NCI-H446 (cell line): ENCODE measurements around the gene CSNK1D.
"Not testable (repeated sequence)": the region's sequence is repeated elsewhere in the genome, so short reads cannot be mapped to it uniquely, and the experiment has no call there.

Source experiments
- DNase-seq, 2 experiments: peaks; one replicate each; lab custom pipeline; 2025; lab: John Stamatoyannopoulos, UW

CSNK1D gene

GRCh38 chr17:82215095-82215971 is 58.2 kb downstream of the CSNK1D start:
- DNase-seq, result no peak

DNA sequence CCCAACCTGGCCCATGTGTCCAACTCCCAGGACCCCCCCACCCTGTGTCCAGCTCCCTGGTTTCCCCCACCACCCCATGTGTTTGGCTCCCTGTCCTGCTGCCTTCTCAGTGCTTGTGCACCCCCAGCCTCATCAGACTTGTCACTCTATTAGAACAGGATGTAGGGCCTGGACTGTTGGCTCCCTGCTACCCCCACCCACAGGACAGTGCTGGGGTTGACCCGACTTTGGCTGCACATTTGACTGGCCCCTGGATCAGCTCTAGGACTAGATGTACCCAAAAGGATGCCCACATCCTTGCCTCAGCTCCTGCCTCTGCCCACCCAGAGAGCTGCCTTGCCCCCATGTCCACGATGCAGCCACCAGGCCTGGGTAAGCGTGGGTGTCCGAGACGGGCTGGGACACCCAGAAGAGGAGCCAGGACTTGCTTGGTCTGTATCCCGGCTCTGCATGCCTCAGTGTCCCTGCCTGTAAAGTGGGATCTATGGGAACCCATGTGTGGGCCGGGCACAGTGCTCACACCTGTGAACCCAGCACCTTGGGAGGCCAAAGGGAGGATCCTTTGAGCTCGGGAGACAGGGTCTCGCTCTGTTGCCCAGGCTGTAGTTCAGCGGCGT is 59.4 kb downstream of the CSNK1D start:
- no peak for DNase-seq

DNA sequence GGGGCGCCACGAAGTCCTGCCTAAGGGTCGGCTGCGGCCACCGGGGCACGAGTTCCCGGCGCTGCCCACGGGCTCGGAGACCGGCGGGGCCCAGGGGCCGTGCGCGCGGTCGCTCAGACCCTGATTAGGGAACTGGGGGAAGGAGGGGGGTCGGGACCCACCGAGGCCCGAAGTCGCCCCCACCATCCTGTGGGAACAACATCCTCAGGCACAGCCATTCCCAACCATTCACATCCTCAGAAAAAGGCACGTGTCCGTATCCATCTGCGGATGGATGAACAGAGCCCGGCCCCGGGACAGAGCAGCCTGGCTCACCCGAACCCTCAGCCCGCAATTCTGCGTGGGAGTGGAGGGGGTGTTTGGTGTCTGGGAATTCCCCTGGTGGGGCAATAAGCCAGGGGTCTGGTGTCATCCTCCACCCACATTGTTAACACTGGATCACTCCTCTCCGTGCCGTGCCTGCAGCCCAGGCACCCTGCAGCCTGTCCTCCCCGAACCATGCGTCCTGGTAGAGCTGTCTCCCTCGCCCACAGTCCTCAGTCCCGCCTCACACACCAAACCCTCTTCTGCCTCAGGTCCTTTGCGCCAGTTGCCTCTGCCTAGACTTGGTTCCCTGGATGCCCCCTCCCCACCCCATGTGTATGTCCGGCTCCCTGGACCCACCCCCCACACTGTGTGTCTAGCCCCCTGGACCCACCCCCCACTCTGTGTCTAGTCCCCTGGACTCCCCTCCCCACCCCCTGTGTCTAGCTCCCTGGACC is 60.1 kb downstream of the CSNK1D start:
- DNase-seq, result peak in 1 of 2 experiments; percentile 65

DNA sequence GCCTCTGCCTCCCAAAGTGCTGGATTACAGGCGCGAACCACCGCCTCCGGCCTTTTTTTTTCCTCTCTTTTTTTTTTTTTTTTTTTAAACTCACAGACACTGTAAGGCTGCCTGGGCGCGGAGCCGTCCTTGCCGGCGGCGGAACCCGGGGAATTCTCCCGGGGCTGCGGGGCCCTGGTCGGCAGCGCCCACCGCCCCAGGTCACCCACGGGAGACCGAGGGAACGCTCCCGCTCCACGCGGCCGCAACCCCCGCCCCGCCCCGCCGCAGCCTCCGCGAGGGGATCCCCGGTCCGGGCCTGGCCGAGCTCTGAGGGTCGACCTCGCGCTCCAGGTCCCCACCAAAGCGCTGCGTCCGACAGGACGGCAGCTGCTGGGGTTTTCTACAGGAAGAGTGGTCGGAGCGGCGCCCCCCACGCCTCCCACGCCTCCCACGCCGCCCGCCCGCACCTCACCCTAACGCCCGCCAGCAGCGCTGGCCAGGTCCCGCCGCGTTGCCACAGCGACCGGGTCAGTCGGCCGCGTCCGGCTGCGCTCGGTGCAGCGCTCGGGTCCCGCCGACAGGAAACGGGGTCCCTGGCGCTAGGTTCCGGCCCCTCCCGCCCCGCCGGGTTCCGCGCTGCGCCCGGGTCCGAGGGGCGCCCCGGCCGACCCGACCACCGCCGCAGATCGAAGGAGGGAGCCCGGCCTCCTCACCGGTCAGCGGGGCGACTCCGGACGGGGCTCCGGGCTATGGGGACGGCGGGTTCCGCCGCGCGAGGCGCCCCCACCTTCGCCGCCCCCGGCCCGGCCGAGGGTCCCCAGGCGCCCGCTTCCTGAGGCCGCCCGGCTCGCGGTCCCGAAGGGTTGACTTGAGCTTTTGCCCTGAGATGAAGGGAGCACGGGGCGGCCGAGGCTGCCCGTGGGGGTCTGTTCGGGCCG is 60.9 kb downstream of the CSNK1D start, which contains the start of gene CCDC57:
TSS of gene CCDC57 (minus strand) at position 512 of the 920 bp plus-strand sequence. CDS start 10,898 bp downstream, outside the sequence.
- DNase-seq, result peak in 1 of 2 experiments; percentile 85

DNA sequence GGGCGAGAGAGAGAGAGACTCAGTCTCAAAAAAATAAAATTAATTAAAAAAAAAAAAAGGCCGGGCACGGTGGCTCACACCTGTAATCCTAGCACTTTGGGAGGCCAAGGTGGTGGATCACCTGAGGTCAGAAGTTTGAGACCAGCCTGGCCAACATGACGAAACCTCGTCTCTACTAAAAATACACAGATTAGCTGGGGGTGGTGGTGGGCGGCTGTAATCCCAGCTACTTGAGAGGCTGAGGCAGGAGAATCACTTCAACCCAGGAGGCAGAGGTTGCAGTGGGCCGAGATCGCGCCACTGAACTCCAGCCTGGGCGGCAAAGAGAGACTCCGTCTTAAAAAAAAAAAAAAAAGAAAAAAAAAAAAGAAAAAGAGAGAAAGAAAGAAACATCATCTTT is 62.8 kb downstream of the CSNK1D start:
- not testable (repeated sequence) for DNase-seq

- DNase-seq, result peak; percentile 49 to 89
These were observed 67.6 kb downstream of the CSNK1D start for GRCh38 chr17:82205720-82206508.

DNA sequence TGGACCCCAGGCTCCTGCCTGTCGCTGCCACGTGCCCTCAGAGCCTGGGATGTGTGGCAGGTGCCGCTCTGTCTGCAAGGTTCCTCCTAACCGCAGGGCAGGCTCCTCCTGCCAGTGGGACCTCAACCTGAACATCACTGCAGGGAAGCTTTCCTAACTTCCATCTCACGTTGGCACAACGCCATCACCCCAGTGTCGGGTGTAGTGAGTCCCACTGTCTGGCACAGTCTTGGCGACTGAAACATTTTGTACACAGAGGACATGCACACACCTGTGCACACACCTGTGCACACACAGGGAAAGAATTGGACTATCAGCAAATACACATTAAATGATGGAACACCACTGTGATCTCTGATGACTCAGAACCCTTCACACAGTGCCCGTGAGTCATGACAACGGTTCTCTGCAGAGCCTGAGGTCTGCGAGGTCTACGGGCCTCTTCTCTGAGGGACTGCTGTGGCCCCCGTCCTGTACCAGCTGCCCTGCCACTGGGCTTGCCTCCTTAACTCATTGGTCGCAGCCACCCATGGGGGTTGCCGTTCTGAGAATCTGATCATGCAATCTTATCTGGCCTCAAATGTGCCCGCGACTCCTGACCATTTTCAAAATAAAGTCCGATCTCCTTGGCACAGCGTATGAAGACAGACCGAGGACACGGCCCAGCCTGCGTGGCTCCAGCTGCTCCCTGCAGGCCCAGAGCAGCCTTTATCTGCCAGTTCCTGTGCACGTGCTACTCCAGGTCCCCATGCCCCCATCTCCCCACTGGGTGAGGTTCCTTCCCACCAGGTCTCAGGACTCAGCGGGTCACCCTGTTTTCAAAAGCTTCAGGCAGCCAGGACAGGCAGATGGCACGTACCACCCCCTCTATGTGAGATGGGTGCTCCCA is 68.4 kb downstream of the CSNK1D start:
- no peak for DNase-seq

DNA sequence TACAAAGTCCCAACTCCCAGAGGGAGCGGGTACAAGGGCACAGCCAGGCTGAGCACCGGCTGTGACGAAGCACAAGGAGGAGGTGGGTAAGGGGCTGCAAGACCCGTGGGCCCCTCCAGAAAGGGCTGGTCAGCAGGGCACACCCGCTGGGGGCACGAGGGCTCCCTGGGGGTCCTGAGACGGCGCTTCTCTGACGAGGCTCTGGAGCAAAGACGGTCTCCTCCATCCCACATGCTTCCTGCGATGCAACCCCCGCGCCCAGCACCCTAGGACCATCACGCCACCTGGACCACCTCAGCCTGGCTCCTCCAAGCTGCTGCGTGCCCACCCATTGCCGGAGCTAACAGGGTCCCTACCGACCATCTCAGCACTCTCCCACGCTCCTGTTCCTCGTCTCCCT is 69.6 kb downstream of the CSNK1D start:
- DNase-seq, result no peak

- DNase-seq, result no peak
These were observed 70.5 kb downstream of the CSNK1D start for GRCh38 chr17:82202981-82203380.

DNA sequence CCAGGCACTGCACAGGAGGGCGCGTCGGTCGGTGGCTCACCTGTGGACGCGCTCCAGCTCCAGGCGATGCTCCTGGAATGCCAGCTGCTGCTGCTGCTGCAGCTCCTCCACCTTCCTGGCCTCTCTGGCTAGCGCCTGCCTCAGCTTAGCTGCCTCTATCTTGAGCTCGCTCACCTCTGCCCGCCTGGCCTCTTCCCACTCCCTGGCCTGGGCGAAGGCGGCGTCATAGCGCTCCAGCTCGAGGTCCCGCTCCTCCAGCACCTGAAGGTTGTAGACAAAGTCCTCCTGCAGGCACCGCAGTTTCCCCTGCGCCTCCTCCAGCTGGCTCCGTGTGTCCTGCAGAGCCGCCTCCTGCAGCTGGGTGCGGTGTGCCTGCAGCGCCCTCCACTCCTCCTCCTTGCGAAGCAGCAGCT is 72.0 kb downstream of the CSNK1D start:
- no peak for DNase-seq

DNA sequence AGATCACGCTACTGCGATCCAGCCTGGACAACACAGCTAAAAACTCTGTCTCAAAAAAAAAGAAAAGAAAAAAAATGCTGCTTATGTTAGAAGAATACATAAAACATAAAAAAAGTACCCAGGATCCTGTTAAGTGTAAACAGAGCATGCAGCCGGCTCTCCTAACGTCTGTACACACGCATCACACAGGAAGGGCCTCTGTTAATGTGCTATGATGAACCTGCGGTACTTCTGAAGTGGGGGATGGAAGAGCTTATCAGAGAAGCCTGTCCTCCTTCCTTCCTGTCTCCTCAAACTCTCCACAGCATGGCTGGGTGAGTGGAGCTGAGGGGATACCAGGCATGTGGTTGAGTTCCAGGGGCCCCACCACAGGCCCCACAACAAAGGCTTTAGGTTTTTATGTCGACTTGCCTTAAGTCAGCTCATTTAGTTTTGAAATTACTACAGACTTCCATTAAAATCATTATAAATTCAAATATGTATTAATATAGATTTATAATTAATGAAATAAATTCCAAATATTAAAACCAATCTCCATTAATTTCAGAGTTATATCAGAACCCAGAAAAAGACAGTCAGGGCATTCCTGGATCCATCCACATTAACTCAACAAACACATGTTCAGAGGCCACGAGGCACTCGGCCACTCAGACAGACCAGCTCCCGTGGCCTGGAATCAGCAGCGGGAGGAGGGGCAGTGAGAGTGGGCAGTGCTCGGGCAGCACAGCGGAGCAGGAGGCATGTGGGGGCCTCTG is 72.6 kb downstream of the CSNK1D start:
- DNase-seq, result no peak

GRCh38 chr17:82200135-82200534 is 73.4 kb downstream of the CSNK1D start:
- DNase-seq, result no peak

GRCh38 chr17:82199496-82199895 is 74.0 kb downstream of the CSNK1D start:
- DNase-seq, result no peak

DNA sequence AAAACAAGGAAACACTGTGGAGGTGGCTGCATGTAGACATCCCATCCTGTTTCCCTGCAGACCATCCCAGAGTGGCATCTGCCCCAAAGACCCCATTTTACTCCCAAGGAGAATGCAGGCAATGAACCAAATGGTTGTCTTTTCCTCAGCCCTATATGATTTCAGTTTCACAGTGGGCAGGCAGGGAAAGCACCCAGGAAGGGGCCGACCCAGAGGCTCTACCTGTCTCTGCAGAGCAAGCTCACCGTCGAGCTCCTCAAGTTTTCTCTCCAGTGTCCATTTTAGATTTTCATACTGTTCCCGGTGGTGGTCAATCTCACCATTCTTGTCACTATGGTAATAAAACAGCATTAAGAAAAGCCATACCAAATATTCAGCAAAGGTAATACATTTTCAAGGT is 75.4 kb downstream of the CSNK1D start:
- no peak for DNase-seq

DNA sequence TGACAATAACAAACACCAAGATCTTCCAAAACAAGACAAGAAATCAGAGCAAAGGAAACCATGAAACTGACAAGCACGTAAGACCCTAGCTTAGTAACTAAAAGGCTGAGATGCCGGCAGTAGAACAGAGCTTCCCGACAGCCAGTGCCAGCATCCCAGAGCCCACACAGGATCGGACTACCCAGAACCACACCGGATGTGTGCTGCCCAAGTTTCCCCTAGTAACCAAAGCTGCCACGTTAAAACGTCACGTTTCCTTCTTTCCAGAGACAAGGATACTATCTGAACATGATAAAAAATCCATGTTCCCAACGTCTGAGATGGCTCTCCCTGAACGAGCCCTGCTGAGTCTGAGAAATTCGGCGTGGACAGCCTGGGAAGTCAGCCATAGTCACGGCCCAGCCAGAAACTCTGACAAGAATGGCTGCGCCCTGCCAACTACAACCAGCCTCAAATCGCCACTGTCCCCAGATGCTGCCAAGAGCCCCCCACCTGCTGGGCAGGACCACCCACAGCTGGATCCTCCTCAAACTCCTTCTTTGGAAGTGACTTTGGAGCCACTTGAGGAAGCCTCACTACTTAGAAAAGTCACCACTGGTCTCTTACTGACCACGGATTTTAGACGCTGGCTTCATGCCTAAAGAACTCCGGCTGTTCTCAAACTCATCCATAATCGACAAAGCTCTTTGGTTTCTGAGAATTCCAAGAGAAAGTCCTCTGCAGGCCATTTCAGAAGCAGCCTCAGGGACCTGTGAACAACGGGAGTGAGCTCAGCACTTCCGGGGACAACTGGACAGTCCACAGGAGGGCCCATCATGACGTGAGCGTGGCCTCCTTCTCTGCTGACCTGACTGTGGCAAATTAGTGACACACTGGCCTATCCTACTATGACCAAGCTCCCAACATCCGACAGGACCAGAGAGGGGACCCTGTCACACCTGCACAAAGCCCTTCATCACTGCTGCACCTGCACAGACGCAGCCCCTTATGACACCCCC is 77.5 kb downstream of the CSNK1D start:
- DNase-seq, result no peak

GRCh38 chr17:82194765-82195164 is 78.7 kb downstream of the CSNK1D start:
- DNase-seq, result no peak

- no peak for DNase-seq
These were observed 79.8 kb downstream of the CSNK1D start for GRCh38 chr17:82193520-82194220.
